Kidney (tissue), 14 donors: ENCODE data around the gene TBC1D1. TPM values are rescaled to one million over a fixed set of nuclear protein-coding genes. Genes with fewer than 3 reads are reported as not detected.

Experiments
- DNase-seq, 5 donors: peaks; one replicate each; pipeline ENCODE4 v3.0.0-alpha.2; 2013 to 2020
- FAIRE-seq: peaks from 2 replicates; lab custom pipeline; 2012; peaks lifted over from hg19 to GRCh38; lab: Jason Lieb, UNC
- H3K27ac ChIP-seq, 2 donors: one replicate each; pipeline ENCODE4 v1.7.0; 2013; ENCODE audit warnings: low read depth in 2 of 2, low read length in 2 of 2, inconsistent platforms in 1 of 2
- H3K27me3 ChIP-seq: one replicate; pipeline ENCODE4 v1.7.1; 2013; ENCODE audit warnings: low read length, inconsistent platforms; ENCODE audit not compliant: control insufficient read depth, insufficient read depth
- H3K36me3 ChIP-seq, 3 donors: one replicate each; pipeline versions ENCODE4 v1.7.0 to v1.7.1; 2013; ENCODE audit warnings: low read length in 3 of 3, control low read depth in 1 of 3, inconsistent platforms in 1 of 3; ENCODE audit not compliant: insufficient read depth in 3 of 3, control insufficient read depth in 2 of 3
- H3K4me1 ChIP-seq, 3 donors: one replicate each; pipeline versions ENCODE4 v1.7.0 to v1.7.1; 2013; ENCODE audit warnings: low read length in 3 of 3, inconsistent platforms in 1 of 3, low read depth in 1 of 3; ENCODE audit not compliant: control insufficient read depth in 2 of 3, insufficient read depth in 2 of 3
- H3K4me3 ChIP-seq, 3 donors: one replicate each; pipeline versions ENCODE4 v1.7.0 to v1.8.1; 2013; ENCODE audit warnings: low read length in 3 of 3, control low read depth in 1 of 3, inconsistent platforms in 1 of 3
- H3K9ac ChIP-seq, 3 donors: one replicate each; pipeline versions ENCODE4 v1.7.0 to v1.7.1; 2013; ENCODE audit warnings: low read length in 3 of 3, control low read depth in 1 of 3, inconsistent platforms in 1 of 3
- H3K9me3 ChIP-seq, 3 donors: one replicate each; pipeline versions ENCODE4 v1.7.0 to v1.7.1; 2013; ENCODE audit warnings: low read length in 3 of 3, control low read depth in 1 of 3, inconsistent platforms in 1 of 3; ENCODE audit not compliant: control insufficient read depth in 2 of 3, insufficient read depth in 1 of 3
- intact Hi-C: fragments of 100-400 bp; cut with DNase I; formaldehyde crosslinking; loops from one replicate; pipeline ENCODE4 v1.11.1; 2022
- polyA plus RNA-seq: library from polyadenylated mRNA; stranded (reverse); fragments of 350-450 nt; fragmentation: Illumina TruSeq; extraction: RNeasy Lipid Tissue Mini Kit (QIAGEN cat#74804); gene quantifications from one replicate; pipeline ENCODE4 v1.2.3, GENCODE V29; 2014; ENCODE audit warnings: low read depth, low replicate concordance; ENCODE audit not compliant: insufficient read depth
- total RNA-seq: library from RNA; stranded (reverse); fragmentation: NEBNext Ultra II Directional; extraction: Animal tissue kit (Norgen Biotek cat#: 25700); gene quantifications from one replicate; pipeline ENCODE4 v1.2.1, GENCODE V29; 2021
- TF ChIP-seq, protein P1 (sequence below): IDR thresholded peaks from 3 replicates; pipeline ENCODE4 v1.5.1; 2012; ENCODE audit warnings: mild to moderate bottlenecking, moderate library complexity, borderline replicate concordance; ENCODE audit not compliant: insufficient read depth; ENCODE audit errors: extremely low read depth
- donor health status: control.
- donor health status: control.
- donor health status: control.
- donor health status: control.
- donor health status: control.
- donor health status: DM: yes; HTN: yes; CAD: no.
- donor health status: Normal renal cell carcinoma (clear cell type).

Gene TBC1D1
- total and polyA plus RNA-seq, 2 donors from 2014 or later: 170 to 182 TPM

DNA sequence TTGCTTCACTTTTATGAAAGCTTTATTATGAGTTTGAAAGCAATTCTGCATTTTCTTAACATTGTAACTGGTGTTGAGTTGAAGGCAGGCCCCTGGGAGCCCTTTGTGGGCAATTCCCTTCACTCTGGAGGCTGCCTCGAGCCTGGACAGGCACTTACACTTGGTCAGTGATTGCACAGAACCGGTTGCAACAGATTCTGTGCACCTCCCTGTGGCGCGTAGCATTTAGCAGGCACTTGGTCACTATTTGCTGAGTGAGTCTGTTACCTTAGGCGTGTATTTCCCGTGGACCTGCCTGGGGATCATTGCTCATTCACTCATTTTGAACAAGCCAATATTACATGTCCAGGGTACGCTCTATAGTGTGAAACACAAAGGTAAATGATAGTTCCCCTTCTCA is 149.7 kb downstream of the TBC1D1 start:
- DNase-seq: no peak
- intact Hi-C loops: no loop called here
- H3K9ac ChIP-seq: no peak overlapping the region
- no peak overlapping the region for H3K27ac ChIP-seq
- no peaks in the 10 kb centered on the region for H3K9me3 ChIP-seq
- no peaks in the 10 kb centered on the region for H3K4me1 ChIP-seq
- FAIRE-seq: no peak
- H3K36me3 ChIP-seq: peaks cover 0 to 32% (median 18%) of the 10 kb centered on the region in 3 donors
- TF ChIP-seq, protein P1, sequence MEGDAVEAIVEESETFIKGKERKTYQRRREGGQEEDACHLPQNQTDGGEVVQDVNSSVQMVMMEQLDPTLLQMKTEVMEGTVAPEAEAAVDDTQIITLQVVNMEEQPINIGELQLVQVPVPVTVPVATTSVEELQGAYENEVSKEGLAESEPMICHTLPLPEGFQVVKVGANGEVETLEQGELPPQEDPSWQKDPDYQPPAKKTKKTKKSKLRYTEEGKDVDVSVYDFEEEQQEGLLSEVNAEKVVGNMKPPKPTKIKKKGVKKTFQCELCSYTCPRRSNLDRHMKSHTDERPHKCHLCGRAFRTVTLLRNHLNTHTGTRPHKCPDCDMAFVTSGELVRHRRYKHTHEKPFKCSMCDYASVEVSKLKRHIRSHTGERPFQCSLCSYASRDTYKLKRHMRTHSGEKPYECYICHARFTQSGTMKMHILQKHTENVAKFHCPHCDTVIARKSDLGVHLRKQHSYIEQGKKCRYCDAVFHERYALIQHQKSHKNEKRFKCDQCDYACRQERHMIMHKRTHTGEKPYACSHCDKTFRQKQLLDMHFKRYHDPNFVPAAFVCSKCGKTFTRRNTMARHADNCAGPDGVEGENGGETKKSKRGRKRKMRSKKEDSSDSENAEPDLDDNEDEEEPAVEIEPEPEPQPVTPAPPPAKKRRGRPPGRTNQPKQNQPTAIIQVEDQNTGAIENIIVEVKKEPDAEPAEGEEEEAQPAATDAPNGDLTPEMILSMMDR: no peak
- H3K4me3 ChIP-seq: no peak overlapping the region
- no peaks in the 10 kb centered on the region for H3K27me3 ChIP-seq

DNA sequence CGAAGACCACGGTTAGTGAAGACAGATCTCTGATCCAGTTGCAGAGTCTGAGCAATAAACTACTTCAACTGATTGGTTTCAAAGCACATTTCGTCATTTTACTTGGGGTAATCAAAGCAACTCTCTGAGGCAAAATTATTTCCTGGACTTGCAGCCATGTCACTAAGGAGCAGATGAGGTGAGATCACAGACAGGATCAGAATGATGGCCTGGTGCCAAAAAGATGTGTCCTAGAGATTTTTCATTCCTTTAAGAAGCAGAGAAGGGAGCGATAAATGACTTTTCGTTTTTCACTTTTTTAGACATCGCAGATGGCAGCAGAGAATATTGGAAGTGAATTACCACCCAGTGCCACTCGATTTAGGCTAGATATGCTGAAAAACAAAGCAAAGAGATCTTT is 153.2 kb downstream of the TBC1D1 start:
- no peaks in the 10 kb centered on the region for H3K27me3 ChIP-seq
- peaks cover 0 to 24% (median 11%) of the 10 kb centered on the region in 3 donors for H3K36me3 ChIP-seq
- no peak overlapping the region for H3K9ac ChIP-seq
- H3K4me3 ChIP-seq: no peak overlapping the region
- no peak for DNase-seq
- TF ChIP-seq, protein P1: no peak
- H3K9me3 ChIP-seq: no peaks in the 10 kb centered on the region
- H3K27ac ChIP-seq: no peak overlapping the region
- peaks cover 0 to 6% (median 5%) of the 10 kb centered on the region in 3 donors for H3K4me1 ChIP-seq
- intact Hi-C loops: no loop called here
- FAIRE-seq: no peak

DNA sequence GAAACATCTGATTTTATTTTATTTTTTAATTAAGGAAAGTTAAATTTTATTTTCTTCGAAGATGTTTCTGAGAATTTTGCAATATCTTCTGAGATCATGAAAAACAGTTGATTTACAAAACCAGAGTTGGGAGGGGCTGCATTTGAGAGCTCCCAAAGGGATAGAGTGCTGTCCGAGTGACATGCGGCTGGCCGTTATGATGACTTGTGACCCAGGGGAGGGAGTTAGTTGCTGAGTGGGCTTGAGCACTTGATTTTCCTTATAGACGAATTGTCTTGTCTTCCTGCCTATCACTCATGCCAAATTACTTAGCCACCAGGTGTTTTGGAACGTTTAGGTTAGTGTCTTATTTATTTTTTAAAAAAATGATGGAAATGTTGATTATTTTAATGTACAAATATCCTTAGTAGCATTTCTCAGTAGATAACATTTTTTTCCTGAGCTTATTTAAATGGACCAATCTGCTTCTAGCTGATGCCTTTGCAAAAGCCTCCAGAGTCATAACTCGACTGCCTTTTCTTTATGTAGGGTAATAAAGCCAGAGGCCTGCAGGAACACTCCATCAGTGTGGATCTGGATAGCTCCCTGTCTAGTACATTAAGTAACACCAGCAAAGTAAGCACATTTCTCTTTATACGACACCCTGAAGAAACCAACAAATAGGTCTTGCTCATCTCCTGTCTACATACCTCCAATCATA is 154.6 kb downstream of the TBC1D1 start:
- FAIRE-seq (no peak), DNase-seq (no peak)
- Histone ChIP-seq H3K4me3 (no peak overlapping the region), H3K9me3 (no peaks in the 10 kb centered on the region), H3K4me1 (peaks cover 0 to 6% (median 5%) of the 10 kb centered on the region in 3 donors), H3K27me3 (no peaks in the 10 kb centered on the region), H3K36me3 (peaks cover 0 to 35% (median 22%) of the 10 kb centered on the region in 3 donors), H3K27ac (no peak overlapping the region), H3K9ac (no peak overlapping the region)
- intact Hi-C loops: no loop called here
- TF ChIP-seq, protein P1: no peak
